Choroid plexus epithelial cell (primary cell): ENCODE data around the gene NTNG1.

Source experiments
- DNase-seq: peaks from one replicate; pipeline ENCODE4 v3.0.0-alpha.2; 2010; ENCODE audit warnings: low read depth
- H3K4me3 ChIP-seq: 2 replicates; pipeline ENCODE4 v1.5.1; 2011; ENCODE audit warnings: low read depth, mild to moderate bottlenecking, control low read depth, low read length, moderate library complexity
- CTCF ChIP-seq: conservative IDR thresholded peaks from 2 replicates; pipeline ENCODE4 v1.5.1; 2011; ENCODE audit warnings: low read depth, mild to moderate bottlenecking, control low read depth, inconsistent platforms, low read length, moderate library complexity

NTNG1 gene

GRCh38 chr1:107213225-107213624, 72.4 kb downstream of the NTNG1 start:
- no peak overlapping the region for H3K4me3 ChIP-seq
- no peak for DNase-seq
- no peak for TF ChIP-seq CTCF

- TF ChIP-seq CTCF, result no peak
- peak; percentile 5 for DNase-seq
- H3K4me3 ChIP-seq, result no peak overlapping the region
Observed at GRCh38 chr1:107220036-107220435, 79.2 kb downstream of the NTNG1 start.

- DNase-seq, result no peak
- TF ChIP-seq CTCF, result no peak
- H3K4me3 ChIP-seq, result no peak overlapping the region
Observed at GRCh38 chr1:107225706-107226105, 84.9 kb downstream of the NTNG1 start.

- no peak overlapping the region for H3K4me3 ChIP-seq
- DNase-seq, result no peak
- no peak for TF ChIP-seq CTCF
Observed at GRCh38 chr1:107228704-107229371, 88.0 kb downstream of the NTNG1 start.

GRCh38 chr1:107229711-107230110, 88.9 kb downstream of the NTNG1 start:
- TF ChIP-seq CTCF, result no peak
- DNase-seq, result no peak

GRCh38 chr1:107230121-107230520, 89.3 kb downstream of the NTNG1 start:
- H3K4me3 ChIP-seq, result no peak overlapping the region
- no peak for TF ChIP-seq CTCF

More at GRCh38 chr1:107229711-107230110, 88.9 kb downstream of the NTNG1 start:
- H3K4me3 ChIP-seq, result no peak overlapping the region

GRCh38 chr1:107231291-107231690, 90.5 kb downstream of the NTNG1 start:
- H3K4me3 ChIP-seq, result no peak overlapping the region
- TF ChIP-seq CTCF, result no peak
- DNase-seq, result no peak

More at GRCh38 chr1:107230121-107230520, 89.3 kb downstream of the NTNG1 start:
- no peak for DNase-seq
